Activated T-helper 17 cell treated with anti-CD3 and anti-CD28 coated beads, Interleukin-2, amount 50 U/mL, for 72 hours (primary cell): Measurements from ENCODE around the gene ATAD3A. TPM values are rescaled to one million over a fixed set of nuclear protein-coding genes. Genes with fewer than 3 reads are reported as not detected.
"Not testable (repeated sequence)": the region's sequence is repeated elsewhere in the genome, so short reads cannot be mapped to it uniquely, and the experiment has no call there.

Experiments
- ATAC-seq: fragments of 150-1000 bp; cut with Tn5 transposase; replicated peaks from 2 replicates; pipeline ENCODE4 v1.10.0; 2021; ENCODE audit warnings: mild to moderate bottlenecking, moderate library complexity
- H3K27ac Mint-ChIP-seq: one replicate; pipeline ENCODE4 v1.8.0; 2022; ENCODE audit warnings: mixed read lengths
- H3K27me3 Mint-ChIP-seq: one replicate; pipeline ENCODE4 v1.8.0; 2022; ENCODE audit warnings: mixed read lengths
- H3K36me3 Mint-ChIP-seq: one replicate; pipeline ENCODE4 v1.8.0; 2022; ENCODE audit warnings: low read depth, mild to moderate bottlenecking, mixed read lengths
- H3K4me1 Mint-ChIP-seq: one replicate; pipeline ENCODE4 v1.8.0; 2022; ENCODE audit warnings: mixed read lengths
- H3K4me3 Mint-ChIP-seq: one replicate; pipeline ENCODE4 v1.8.0; 2022; ENCODE audit warnings: mild to moderate bottlenecking, mixed read lengths
- H3K9me3 Mint-ChIP-seq: one replicate; pipeline ENCODE4 v1.8.0; 2022; ENCODE audit warnings: mixed read lengths
- total RNA-seq, 2 donors: library from RNA; stranded (reverse); gene quantifications; one replicate each; pipeline ENCODE4 v1.2.3, GENCODE V29; 2022

The ATAD3A gene
- 10 to 100 TPM; 24.2 to 56.8 TPM for total RNA-seq

GRCh38 chr1:1511533-1512285, at the start of gene ATAD3A:
Gene ATAD3A (plus strand): TSS chr1:1512162. CDS start chr1:1512269, 107 bp downstream.
- Mint-ChIP-seq H3K4me1 (peaks cover 5% of the 10 kb centered on the region), H3K36me3 (peaks cover 13% of the 10 kb centered on the region), H3K27ac (peak within 1 kb of the TSS; percentile 97), H3K4me3 (peak within 1 kb of the TSS; percentile 96), H3K27me3 (no peaks in the 10 kb centered on the region), H3K9me3 (no peaks in the 10 kb centered on the region)
- ATAC-seq: peak; percentile 98

- Mint-ChIP-seq H3K4me1 (no peaks in the 10 kb centered on the region), H3K27ac (peak overlapping the region; percentile 73), H3K27me3 (peaks cover 3% of the 10 kb centered on the region), H3K9me3 (no peaks in the 10 kb centered on the region), H3K36me3 (no peaks in the 10 kb centered on the region), H3K4me3 (peak overlapping the region; percentile 61)
- peak; percentile 87 for ATAC-seq
Measured at GRCh38 chr1:1462318-1462966, 49.5 kb upstream of the ATAD3A start.

DNA sequence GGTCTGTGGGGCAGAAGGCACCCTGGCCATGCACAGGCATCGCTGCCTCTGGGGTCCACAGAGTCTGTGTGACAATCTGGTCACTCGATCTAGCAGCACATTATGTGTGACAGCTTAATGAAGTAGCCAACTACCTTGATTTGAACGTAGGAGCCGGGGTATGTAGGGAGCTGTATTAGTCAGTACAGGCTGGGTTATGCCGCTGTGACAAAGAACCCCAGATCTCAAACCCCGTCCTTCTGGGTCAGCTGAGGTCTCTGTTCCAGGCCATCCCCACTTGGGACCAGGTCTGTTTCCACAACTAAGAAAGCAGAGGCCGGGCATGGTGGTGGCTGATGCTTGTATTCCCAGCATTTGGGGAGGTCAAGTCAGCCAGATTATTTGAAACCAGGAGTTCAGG, 48.6 kb upstream of the ATAD3A start:
- Mint-ChIP-seq H3K4me3 (no peak overlapping the region), H3K27me3 (peaks cover 3% of the 10 kb centered on the region), H3K4me1 (no peaks in the 10 kb centered on the region), H3K9me3 (no peaks in the 10 kb centered on the region), H3K36me3 (no peaks in the 10 kb centered on the region), H3K27ac (no peak overlapping the region)
- no peak for ATAC-seq

GRCh38 chr1:1468196-1468985, 43.6 kb upstream of the ATAD3A start:
- not testable (repeated sequence) for H3K27me3 Mint-ChIP-seq, H3K36me3 Mint-ChIP-seq, H3K4me3 Mint-ChIP-seq, H3K9me3 Mint-ChIP-seq, H3K4me1 Mint-ChIP-seq, H3K27ac Mint-ChIP-seq, ATAC-seq

DNA sequence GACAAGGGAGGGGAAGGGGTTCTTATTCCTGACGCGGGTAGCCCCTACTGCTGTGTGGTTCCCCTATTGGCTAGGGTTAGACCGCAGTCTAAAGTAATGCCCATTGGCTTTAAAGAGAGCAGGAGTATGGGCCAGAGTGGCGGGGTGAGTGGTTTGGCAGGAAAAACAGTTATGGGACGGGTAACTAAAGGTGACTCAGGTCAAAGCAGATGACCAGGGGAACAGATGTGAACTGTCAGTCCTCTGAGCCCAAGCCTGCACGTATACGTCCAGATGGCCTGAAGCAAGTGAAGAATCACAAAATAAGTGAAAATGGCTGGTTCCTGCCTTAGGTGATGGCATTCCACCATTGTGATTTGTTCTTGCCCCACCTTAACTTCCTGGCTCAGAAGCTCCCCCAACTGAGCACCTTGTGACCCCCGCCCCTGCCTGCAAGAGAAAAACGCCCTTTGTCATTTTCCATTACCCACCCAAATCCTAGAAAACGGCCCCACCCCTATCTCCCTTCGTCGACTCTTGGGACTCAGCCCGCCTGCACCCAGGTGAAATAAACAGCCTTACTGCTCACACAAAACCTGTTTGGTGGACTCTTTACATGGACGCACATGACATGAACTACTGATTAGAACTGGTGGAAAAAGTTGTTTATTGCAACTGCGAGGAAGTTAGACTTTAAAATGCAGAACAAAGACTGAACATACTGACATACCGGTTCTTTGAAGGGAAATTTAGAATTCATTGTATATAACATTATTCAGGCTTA, 41.2 kb upstream of the ATAD3A start:
- Mint-ChIP-seq H3K27ac (peak overlapping the region; percentile 91), H3K4me1 (peaks cover 9% of the 10 kb centered on the region), H3K36me3 (peaks cover 5% of the 10 kb centered on the region), H3K4me3 (peak overlapping the region; percentile 98), H3K27me3 (no peaks in the 10 kb centered on the region), H3K9me3 (no peaks in the 10 kb centered on the region)
- ATAC-seq: peak; percentile 4

DNA sequence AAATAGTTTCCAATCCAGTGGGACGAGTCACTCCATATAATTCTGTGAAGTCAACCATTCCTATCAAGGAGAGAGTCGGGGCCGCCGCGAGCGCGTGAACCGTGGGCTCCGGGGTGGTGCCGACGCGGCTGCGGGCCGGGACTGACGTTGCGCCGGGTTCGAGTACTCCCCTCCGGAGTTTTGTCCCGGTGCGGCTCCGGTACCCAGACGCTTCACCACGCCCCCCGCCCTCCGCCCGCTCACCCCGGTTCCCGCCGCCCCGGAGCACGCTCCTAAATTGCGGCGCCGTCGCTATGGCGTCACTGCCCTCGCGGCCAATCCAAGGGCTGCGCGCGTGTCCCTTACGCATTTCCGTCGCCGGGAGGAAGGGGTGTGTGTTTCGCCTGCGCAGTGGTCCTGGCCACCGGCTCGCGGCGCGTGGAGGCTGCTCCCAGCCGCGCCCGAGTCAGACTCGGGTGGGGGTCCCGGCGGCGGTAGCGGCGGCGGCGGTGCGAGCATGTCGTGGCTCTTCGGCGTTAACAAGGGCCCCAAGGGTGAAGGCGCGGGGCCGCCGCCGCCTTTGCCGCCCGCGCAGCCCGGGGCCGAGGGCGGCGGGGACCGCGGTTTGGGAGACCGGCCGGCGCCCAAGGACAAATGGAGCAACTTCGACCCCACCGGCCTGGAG, 40.4 kb upstream of the ATAD3A start, which contains the start of gene ATAD3B:
Gene ATAD3B (plus strand): TSS at position 377 of the 664 bp plus-strand sequence. CDS start 120 bp downstream, at position 497.
- peaks cover 9% of the 10 kb centered on the region for H3K4me1 Mint-ChIP-seq
- H3K36me3 Mint-ChIP-seq: peaks cover 9% of the 10 kb centered on the region
- peak within 1 kb of the TSS; percentile 91 for H3K27ac Mint-ChIP-seq
- no peaks in the 10 kb centered on the region for H3K27me3 Mint-ChIP-seq
- H3K9me3 Mint-ChIP-seq: no peaks in the 10 kb centered on the region
- H3K4me3 Mint-ChIP-seq: peak within 1 kb of the TSS; percentile 98
- peak; percentile 100 for ATAC-seq

DNA sequence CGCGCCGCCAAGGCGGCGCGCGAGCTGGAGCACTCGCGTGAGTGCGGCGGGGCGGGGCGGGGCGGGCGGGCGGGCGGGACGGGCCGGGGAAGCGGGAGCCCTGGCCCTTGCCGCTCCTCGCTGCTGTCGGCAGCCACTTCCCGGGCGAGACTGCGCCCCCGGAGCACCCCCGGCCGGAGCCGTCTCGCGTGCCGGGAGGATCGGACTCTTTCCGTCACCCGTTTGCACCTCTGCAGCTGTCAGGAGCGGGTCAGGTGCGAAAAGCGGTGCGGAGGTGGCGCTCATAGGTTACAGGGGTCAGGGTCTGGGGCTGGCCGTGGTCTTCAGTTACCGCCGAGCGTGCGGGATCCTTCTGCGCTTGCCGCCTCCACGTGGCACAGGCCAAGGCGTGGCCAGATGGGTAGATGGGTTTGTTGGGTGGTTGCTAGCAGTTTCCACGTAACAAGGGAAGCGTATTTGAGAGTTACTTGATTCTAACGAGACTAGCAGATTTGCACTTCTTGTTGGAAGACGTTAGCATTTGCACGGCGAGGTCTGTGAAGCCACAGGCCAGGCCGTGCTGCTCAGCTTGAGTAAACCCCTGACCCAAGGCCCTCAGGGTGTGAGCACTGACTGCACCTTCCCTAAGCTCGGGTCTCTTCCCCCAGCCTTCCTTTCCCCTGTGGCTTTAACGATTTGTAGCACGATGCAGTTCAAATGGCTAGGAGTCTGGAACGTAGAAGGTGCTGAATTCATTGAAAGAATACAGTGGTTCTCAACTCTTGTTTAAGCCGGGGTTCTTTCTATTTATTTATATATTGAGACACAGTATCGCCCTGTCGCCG, 39.7 kb upstream of the ATAD3A start:
- peaks cover 16% of the 10 kb centered on the region for H3K36me3 Mint-ChIP-seq
- peak; percentile 12 for ATAC-seq

DNA sequence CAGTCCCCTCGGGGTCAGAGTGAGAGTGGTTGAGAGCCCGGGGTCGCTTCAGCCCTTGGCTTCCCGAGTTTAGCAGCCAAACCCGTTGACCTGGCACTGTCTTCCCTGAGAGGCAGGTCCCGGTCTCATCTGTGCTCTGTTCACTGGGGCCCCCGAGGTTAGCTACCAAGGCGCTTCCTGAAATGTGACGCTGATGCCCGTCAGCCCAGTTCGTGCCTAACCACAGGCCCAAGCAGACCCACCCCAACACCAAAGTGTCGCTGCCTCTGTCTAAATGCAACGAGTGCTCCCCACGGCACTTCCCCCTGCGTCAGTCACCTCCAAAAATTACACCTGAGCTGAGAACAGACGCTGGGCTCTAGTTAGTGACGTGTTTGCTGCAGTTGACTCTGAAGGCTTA, 36.0 kb upstream of the ATAD3A start:
- ATAC-seq: not testable (repeated sequence)

More for the DNA sequence above, 39.7 kb upstream of the ATAD3A start:
- not testable (repeated sequence) for H3K4me1 Mint-ChIP-seq, H3K9me3 Mint-ChIP-seq, H3K27me3 Mint-ChIP-seq
- H3K4me3 Mint-ChIP-seq: peak overlapping the region; percentile 98
- H3K27ac Mint-ChIP-seq: peak overlapping the region; percentile 36

GRCh38 chr1:1477206-1477605, 34.8 kb upstream of the ATAD3A start:
- no peak for ATAC-seq
- Mint-ChIP-seq H3K4me1 (peaks cover 7% of the 10 kb centered on the region), H3K4me3 (no peak overlapping the region), H3K36me3 (peaks cover 54% of the 10 kb centered on the region), H3K9me3 (no peaks in the 10 kb centered on the region), H3K27me3 (no peaks in the 10 kb centered on the region), H3K27ac (no peak overlapping the region)

More for the DNA sequence above, 36.0 kb upstream of the ATAD3A start:
- not testable (repeated sequence) for H3K9me3 Mint-ChIP-seq, H3K27ac Mint-ChIP-seq, H3K27me3 Mint-ChIP-seq, H3K4me3 Mint-ChIP-seq, H3K4me1 Mint-ChIP-seq
- H3K36me3 Mint-ChIP-seq: peaks cover 48% of the 10 kb centered on the region

- Mint-ChIP-seq H3K36me3 (peaks cover 73% of the 10 kb centered on the region), H3K4me1 (peaks cover 7% of the 10 kb centered on the region), H3K27me3 (no peaks in the 10 kb centered on the region), H3K27ac (no peak overlapping the region), H3K4me3 (no peak overlapping the region), H3K9me3 (no peaks in the 10 kb centered on the region)
- no peak for ATAC-seq
Measured at GRCh38 chr1:1479547-1480487, 32.1 kb upstream of the ATAD3A start.

- H3K4me3 Mint-ChIP-seq, H3K27ac Mint-ChIP-seq, ATAC-seq, H3K4me1 Mint-ChIP-seq, H3K9me3 Mint-ChIP-seq, H3K27me3 Mint-ChIP-seq: not testable (repeated sequence)
- peaks cover 73% of the 10 kb centered on the region for H3K36me3 Mint-ChIP-seq
Measured at GRCh38 chr1:1480488-1480867, 31.5 kb upstream of the ATAD3A start.

DNA sequence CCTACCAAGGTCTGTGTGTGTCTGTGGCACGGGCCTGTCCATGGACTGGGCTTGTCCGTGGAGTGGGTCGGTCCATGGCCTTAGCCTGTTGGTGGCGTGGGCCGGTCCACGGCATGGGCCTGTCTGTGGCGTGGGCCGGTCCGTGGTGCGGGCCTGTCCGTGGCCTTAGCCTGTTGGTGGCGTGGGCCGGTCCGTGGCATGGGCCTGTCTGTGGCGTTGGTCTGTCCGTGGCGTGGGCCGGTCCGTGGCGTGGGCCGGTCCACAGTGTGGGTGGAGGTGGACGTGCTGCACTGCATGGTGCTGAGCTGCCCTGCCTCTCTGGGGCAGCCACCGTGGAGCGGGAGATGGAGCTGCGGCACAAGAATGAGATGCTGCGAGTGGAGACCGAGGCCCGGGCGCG, 30.2 kb upstream of the ATAD3A start:
- H3K4me1 Mint-ChIP-seq: not testable (repeated sequence)

More for the DNA sequence above, 30.2 kb upstream of the ATAD3A start:
- ATAC-seq, H3K9me3 Mint-ChIP-seq, H3K27me3 Mint-ChIP-seq, H3K27ac Mint-ChIP-seq, H3K4me3 Mint-ChIP-seq: not testable (repeated sequence)
- peaks cover 65% of the 10 kb centered on the region for H3K36me3 Mint-ChIP-seq
